Measurements from ENCODE around the gene TBX20.

- TF ChIP-seq EZH2phosphoT487 (IDR thresholded peaks at IDR 0.05; ENCODE audit: insufficient read depth, low read depth): no peak
- no peak for TF ChIP-seq EZH2 (IDR thresholded peaks at IDR 0.05; ENCODE audit: insufficient read depth, poor library complexity, severe bottlenecking)
These were observed 31.9 kb upstream of the TBX20 start for GRCh38 chr7:35285799-35286198.
